Coronary artery (tissue), 2 donors: Measurements from ENCODE around the gene SORBS2.

Experiments
- DNase-seq: peaks from one replicate; pipeline ENCODE4 v3.0.0-alpha.2; 2017; ENCODE audit warnings: low spot score
- H3K27ac ChIP-seq, 2 donors: fragments of 200-600 bp; sonication (generic); one replicate each; pipeline ENCODE4 v1.5.1; 2016 to 2019
- H3K4me3 ChIP-seq: fragments of 200-600 bp; sonication (generic); 2 replicates; pipeline ENCODE4 v1.5.1; 2016; ENCODE audit warnings: mild to moderate bottlenecking, moderate library complexity
- CTCF ChIP-seq: fragments of 200-600 bp; sonication (generic); IDR thresholded peaks from one replicate; pipeline ENCODE4 v1.5.1; 2019; ENCODE audit warnings: antibody characterized with exemption

SORBS2 gene

DNA sequence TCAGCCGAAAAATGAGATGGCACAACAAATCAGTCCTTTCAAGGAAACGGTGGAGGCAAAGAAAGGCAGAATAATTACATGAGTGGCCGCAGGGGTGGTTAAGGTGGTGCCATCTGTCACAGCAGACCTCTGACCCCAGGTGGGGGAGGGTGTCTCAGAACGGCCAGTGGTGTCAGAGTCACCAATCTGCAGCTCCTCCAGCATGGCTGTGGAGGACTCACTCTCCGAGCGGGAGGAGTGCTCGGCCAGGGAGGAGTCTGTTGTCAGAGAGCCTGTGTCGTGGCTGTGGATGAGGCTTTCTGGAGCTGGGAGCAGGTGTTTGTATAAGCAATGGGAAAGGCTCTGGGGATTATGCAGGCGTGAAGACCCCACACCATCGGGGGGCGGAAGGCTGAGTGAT lies 146.3 kb downstream of the SORBS2 start:
- TF ChIP-seq CTCF: no peak
- H3K4me3 ChIP-seq: no peak overlapping the region
- DNase-seq: no peak
- H3K27ac ChIP-seq: no peak overlapping the region

GRCh38 chr4:185664481-185664880 lies 147.5 kb downstream of the SORBS2 start:
- DNase-seq: no peak
- no peak overlapping the region for H3K4me3 ChIP-seq
- no peak for TF ChIP-seq CTCF
- no peak overlapping the region for H3K27ac ChIP-seq

GRCh38 chr4:185662030-185662778 lies 149.8 kb downstream of the SORBS2 start:
- TF ChIP-seq CTCF: no peak

DNA sequence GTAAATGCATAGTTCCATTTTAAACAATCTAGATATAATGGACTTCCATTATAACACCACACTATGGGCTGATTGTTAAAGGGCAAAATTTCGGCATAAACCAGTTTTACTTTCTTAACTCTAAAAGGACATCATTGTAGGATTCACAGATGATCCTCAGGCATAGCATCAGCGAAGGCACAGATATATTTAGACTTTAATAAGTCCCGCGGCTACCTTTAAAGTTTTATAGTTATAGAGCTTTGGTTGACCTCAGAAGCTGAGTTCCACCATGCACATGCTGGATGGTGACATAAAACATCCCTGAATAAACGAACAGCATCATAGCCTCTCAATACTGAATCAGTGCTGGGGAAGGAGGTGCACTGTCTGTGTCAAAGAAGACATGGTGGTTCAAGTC lies 151.7 kb downstream of the SORBS2 start:
- no peak for DNase-seq
- Histone ChIP-seq H3K27ac (no peak overlapping the region), H3K4me3 (no peak overlapping the region)
- no peak for TF ChIP-seq CTCF

More at GRCh38 chr4:185662030-185662778, 149.8 kb downstream of the SORBS2 start:
- Histone ChIP-seq H3K27ac (peak overlapping the region in 1 of 2 donors; percentile 21), H3K4me3 (no peak overlapping the region)
- no peak for DNase-seq

GRCh38 chr4:185657699-185658098 lies 154.3 kb downstream of the SORBS2 start:
- DNase-seq: no peak
- Histone ChIP-seq H3K27ac (peak overlapping the region; percentile 88), H3K4me3 (peak overlapping the region; percentile 71)
- no peak for TF ChIP-seq CTCF

DNA sequence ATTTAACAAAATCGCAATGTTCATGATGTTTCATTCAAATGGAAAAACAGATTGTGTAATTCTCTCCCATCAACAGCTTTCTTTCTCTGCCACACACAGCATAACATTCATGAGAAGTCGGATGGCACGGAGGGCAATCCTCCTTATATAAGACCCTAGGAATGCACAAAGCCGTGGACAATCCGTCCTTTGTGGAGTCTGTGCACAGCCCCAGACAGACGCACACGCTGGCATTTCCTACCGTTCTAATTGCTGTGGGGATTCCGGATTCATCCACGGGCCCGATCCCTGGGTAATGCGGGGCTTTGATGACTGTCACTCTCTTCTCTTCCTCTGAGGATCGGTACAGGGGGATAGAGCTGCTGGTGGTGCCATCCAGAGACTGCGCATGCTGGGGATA lies 154.8 kb downstream of the SORBS2 start:
- DNase-seq: no peak
- TF ChIP-seq CTCF: no peak
- Histone ChIP-seq H3K27ac (peak overlapping the region; percentile 88), H3K4me3 (peak overlapping the region; percentile 71)

- TF ChIP-seq CTCF: peak; percentile 38
- DNase-seq: peak; percentile 85
- peak overlapping the region; percentile 71 for H3K4me3 ChIP-seq
- H3K27ac ChIP-seq: peak overlapping the region; percentile 88
Measured at GRCh38 chr4:185656467-185656931, 155.5 kb downstream of the SORBS2 start.
